Astrocyte of the spinal cord (primary cell): Measurements from ENCODE around the gene ZSCAN18.

Source experiments
- DNase-seq: peaks from one replicate; pipeline ENCODE4 v3.0.0; 2011; ENCODE audit warnings: low read depth, low spot score
- H3K4me3 ChIP-seq: 2 replicates; pipeline ENCODE4 v1.5.1; 2011; ENCODE audit warnings: low read depth, mild to moderate bottlenecking, low read length, moderate library complexity
- CTCF ChIP-seq: IDR thresholded peaks from 2 replicates; pipeline ENCODE4 v1.5.1; 2012; ENCODE audit warnings: low read depth, mild to moderate bottlenecking, low read length, inconsistent platforms
- in situ Hi-C: cut with HindIII; loops from 2 replicates; pipeline ENCODE4 v1.10.0; 2017; ENCODE audit warnings: low sequenced_read_pairs

ZSCAN18 gene

GRCh38 chr19:58046856-58047255 lies 51.2 kb downstream of the ZSCAN18 start:
- no peak overlapping the region for H3K4me3 ChIP-seq
- in situ Hi-C loops = no loop called here
- TF ChIP-seq CTCF = no peak
- DNase-seq = no peak

GRCh38 chr19:58045411-58046050 lies 52.5 kb downstream of the ZSCAN18 start:
- in situ Hi-C loops = no loop called here
- no peak for DNase-seq
- H3K4me3 ChIP-seq = no peak overlapping the region
- TF ChIP-seq CTCF = no peak

GRCh38 chr19:58044886-58045285 lies 53.1 kb downstream of the ZSCAN18 start:
- DNase-seq = no peak
- no peak for TF ChIP-seq CTCF
- in situ Hi-C loops = no loop called here
- no peak overlapping the region for H3K4me3 ChIP-seq

- H3K4me3 ChIP-seq = no peak overlapping the region
- in situ Hi-C loops = no loop called here
- no peak for DNase-seq
- no peak for TF ChIP-seq CTCF
These were observed 53.6 kb downstream of the ZSCAN18 start for GRCh38 chr19:58044391-58044790.

- in situ Hi-C loops = no loop called here
- TF ChIP-seq CTCF = no peak
- no peak for DNase-seq
- H3K4me3 ChIP-seq = no peak overlapping the region
These were observed 55.3 kb downstream of the ZSCAN18 start for GRCh38 chr19:58042495-58043340.

GRCh38 chr19:58040751-58041525 lies 57.1 kb downstream of the ZSCAN18 start:
- in situ Hi-C loops = no loop called here
- DNase-seq = no peak
- no peak for TF ChIP-seq CTCF
- H3K4me3 ChIP-seq = no peak overlapping the region
